Stimulated activated CD8-positive, alpha-beta memory T cell treated with anti-CD3 and anti-CD28 coated beads, Interleukin-7, amount 100 ng/mL, for 4 hours (primary cell): Measurements from ENCODE around the gene SSR1.
"Not testable (repeated sequence)": the region's sequence is repeated elsewhere in the genome, so short reads cannot be mapped to it uniquely, and the experiment has no call there.

Source experiments
- DNase-seq, 2 donors: peaks; one replicate each; pipeline ENCODE4 v3.0.0-alpha.2; 2020; ENCODE audit warnings: low read depth in 2 of 2

The SSR1 gene

DNA sequence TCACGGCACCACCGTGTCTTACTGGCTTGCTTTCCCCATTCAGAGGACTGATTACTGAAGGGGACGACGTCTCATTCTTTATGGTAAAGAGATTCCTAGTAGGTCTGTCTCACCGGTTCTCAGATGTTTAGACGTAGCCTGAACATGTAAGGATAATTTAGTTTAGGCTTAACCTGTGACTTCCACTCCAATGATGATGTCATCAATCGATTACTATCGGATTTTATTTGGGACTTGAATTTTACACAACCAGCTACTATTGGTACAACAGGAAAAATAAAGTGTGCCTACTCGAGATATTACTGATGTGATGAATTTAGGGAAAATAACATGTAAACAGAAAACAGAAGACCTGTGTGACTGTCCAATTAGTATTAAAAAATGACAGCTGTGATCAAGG lies 4.5 kb upstream of the SSR1 start:
- no peak for DNase-seq

DNA sequence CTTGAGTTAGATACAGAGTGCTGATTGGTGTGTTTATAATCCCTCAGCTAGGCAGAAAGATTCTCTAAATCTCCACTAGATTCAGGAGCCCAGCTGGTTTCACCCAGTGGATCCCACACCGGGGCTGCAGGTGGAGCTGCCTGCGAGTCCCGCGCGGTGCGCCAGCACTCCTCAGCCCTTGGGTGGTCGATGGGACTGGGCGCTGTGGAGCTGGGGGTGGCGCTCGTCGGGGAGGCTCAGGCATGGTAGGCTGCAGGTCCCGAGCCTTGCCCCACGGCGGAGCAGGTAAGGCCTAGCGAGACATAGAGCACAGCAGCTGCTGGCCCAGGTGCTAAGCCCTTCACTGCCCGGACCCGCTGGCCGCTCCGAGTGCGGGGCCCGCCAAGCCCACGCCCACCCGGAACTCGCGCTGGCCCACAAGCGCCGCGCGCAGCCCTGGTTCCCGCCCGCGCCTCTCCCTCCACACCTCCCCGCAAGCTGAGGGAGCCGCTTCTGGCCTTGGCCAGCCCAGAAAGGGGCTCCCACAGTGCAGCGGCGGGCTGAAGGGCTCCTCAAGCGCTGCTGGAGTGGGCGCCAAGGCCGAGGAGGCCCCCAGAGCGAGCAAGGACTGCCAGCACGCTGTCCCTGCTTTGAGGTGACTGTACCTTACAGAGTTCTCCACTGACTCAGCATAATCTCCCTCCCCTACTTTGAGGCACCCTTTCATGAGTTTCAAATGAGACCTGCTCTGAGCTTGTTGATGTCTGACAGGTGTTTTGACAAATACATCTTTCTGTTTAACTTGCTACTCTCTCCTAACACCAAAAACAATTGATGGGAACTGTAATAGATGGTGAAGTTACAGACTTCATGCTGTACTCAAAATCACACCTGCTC lies 3.9 kb upstream of the SSR1 start:
- DNase-seq: no peak

DNA sequence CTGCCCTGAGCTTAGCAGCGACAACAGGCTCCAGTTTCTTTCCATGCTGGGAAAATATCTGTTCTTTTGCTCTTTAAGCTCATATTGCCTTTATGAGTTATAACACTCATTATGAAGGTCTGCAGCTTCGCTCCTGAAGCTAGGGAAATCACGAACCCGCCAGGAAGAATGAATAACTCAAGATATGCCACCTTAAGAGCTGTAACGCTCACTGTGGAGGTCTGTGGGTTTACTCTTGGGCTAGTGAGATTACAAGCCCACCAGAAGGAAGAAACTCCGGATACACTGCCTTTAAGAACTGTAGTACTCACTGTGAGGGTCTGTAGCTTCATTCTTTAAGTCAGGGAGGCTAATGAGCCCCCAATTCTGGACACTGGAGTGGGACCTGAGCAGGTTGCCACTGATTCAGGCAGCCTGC lies 3.0 kb upstream of the SSR1 start:
- no peak for DNase-seq

DNA sequence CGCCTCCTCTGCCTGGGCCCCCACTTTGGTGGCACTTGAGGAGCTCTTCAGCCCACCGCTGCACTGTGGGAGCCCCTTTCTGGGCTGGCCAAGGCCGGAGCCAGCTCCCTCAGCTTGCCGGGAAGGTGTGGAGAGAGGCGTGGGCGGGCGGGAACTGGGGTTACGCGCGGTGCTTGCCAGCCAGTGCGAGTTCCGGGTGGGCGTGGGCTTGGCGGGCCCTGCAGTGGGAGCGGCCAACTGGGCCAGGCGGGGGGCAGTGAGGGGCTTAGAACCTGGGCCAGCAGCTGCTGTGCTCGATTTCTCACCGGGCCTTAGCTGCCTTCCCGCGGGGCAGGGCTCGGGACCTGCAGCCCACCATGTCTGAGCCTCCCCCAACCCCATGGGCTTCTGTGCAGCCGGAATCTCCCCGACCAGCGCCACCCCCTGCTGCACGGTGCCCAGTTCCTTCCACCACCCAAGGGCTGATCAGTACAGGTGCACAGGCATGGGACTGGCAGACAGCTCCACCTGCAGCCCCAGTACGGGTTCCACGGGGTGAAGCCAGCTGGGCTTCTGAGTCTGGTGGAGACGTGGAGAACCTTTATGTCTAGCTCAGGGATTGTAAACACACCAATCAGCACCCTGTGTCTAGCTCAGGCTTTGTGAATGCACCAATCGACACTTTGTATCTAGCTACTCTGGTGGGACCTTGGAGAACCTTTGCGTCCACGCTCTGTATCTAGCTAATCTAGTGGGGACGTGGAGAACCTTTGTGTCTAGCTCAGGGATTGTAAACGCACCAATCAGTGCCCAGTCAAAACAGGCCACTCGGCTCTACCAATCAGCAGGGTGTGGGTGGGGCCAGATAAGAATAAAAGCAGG lies 2.3 kb upstream of the SSR1 start:
- DNase-seq: not testable (repeated sequence)

DNA sequence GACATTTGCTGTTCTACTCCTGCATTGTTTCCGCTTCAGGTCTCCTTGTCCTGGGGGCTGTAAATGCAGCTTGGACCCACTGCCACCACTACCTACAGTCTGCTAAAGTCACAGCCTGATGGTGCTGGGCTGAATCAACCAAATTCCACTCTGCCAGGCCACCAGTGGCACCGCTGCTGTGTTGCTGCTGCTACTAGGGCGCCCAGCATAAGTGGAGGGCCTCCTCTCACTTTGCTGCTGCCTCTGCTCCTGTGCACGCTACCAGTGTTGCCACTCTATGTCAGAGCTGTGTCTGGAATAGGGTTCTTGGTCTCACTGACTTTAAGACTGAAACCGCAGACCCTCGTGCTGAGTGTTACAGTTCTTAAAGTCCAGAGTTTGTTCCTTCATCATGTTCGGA lies 1.4 kb upstream of the SSR1 start:
- DNase-seq: no peak

DNA sequence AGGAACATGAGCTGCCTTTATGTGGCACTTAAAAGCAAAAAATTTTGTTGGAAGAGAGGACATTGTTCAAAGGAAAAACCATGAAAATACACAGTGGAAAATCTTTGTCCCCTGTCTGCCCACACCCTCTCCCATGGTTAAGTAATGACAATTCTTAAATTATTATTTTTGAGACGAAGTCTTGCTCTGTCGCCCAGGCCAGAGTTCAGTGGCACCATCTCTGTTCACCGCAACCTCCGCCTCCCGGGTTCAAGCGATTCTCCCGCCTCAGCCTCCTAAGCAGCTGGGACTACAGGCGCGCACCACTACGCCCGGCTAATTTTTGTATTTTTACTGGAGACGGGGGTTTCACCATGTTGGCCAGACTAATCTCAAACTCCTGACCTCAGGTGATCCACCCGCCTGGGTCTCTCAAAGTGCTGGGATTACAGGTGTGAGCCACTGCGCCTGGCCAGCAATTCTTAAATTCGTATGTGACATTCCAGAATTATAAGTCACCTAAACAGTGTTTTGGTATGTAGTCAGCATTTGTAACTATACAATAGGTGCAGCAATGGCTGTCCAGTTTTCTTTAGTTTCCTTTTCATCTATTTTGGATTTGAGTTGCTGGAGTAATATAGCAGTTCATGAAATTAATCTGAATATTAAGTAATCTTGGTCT lies 636 bp upstream of the SSR1 start:
- DNase-seq: no peak

DNA sequence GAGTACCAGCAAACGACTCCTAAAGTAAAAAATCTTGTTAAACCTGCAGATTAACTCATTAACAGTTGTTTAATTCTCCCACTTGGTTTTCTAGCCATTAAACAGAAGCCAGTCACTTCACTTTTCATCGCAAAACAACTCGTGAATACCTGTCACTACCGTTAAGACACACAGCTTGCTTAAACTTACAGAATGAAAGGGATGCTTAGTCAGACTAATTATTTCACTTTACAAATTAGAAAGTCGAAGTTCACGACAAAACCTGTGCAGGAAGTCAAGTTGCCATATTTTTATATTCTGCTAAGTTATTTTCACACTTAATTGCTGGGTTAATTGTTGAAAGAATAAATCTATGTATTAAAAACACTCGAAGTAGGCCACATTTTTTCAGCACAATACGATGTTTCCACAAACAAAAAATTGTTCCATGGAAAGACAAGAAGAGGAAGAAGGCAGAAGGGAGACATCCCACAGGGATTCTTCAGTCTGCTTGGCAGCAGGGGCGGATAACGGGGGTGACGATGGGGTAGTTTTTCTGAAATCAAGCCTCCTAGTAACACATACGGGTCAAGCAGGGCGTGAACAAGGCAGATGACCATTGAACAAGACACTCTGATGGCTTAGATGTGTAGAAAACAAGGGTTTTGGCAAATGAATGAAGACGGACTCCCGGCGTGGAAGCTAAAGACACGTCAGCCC lies 933 bp downstream of the SSR1 start:
- no peak for DNase-seq

DNA sequence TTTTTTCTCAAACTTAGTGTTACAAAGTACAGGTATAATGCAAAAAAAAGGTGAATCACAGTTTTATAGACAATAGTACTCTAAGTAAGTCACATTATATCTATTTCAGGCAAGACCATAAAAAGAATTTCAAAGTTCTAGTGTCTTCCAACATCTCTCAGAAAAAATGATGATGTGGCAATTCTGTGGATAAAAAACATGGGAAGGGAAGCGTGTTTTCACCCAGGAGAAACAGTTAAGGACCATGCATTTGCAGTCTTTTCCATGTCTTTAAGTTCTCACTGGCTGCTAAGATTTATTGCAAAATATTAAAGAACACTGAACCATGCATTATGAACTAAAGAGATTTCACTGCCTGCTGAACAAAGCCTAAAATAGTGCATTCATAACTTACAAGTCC lies 1.8 kb downstream of the SSR1 start:
- no peak for DNase-seq

DNA sequence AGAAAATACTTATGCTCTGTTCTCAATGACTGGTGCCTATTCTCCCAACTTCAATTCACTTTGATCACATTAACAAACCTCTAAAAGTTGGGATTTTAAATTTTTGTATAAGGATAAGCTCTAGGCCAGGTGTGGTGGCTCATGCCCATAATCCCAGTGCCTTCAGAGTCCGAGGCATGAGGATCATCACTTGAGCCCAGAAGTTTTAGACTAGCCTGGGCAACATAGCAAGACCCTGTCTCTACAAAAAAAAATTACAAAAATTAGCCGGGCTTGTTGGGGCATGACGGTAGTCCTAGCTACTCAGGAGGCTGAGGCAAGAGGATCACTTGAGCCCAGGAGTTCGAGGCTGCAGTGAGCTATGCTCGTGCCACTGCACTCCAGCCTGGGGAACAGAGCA lies 3.9 kb downstream of the SSR1 start:
- no peak for DNase-seq

DNA sequence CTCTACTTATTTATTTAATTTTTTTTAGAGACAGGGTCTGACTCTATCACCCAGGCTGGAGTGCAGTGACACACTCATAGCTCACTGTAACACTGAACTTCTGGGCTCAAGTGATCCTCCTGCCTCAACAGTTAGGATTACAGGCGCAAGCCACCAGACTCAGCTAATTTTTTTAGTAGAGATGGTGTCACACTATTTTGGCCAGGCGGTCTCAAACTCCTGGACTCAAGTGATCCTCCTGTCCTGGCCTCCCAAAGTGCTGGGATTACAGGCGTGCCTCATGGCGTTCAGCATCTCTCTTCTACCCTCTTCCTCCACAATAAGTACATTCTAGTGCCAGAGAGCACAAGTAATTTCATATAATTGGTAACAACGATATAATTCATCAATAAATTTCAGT lies 5.5 kb downstream of the SSR1 start:
- DNase-seq: no peak

DNA sequence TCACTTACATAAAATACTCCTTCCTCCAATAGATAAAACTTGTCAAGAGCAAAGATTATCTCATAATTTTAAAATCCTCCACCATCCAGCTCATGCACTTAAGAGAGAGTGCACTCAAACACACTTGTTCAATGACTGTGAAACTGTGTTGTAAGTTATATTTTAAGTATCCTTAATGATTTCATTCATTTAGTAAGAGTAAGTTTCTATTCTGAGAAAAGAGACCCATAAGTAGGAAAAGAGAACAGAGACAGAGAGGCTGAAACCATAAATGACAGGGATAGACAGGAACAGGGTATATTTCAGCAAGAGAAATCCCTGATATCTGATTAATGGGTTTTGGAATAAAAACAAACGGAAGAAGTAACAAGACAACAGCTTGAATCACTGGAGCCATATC lies 8.2 kb downstream of the SSR1 start:
- no peak for DNase-seq

DNA sequence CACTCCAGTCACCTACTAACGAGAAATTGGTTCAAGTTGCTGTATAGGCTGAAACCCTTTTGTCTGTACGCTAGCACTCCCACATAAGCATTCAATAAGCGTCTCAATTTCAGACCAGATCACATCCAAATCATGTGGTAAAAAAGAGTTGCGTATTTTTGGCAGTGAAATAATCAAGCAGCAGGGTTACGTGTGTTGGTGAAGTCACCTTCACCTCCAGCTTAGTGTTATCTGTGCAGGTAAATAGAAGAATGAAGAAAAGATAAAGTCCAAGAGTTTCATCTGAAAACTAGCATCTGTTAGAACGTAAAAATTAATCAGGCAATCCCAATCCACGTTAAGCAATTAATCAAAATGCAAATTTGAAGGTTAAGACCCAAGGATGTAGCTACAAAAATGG lies 11.3 kb downstream of the SSR1 start:
- no peak for DNase-seq

DNA sequence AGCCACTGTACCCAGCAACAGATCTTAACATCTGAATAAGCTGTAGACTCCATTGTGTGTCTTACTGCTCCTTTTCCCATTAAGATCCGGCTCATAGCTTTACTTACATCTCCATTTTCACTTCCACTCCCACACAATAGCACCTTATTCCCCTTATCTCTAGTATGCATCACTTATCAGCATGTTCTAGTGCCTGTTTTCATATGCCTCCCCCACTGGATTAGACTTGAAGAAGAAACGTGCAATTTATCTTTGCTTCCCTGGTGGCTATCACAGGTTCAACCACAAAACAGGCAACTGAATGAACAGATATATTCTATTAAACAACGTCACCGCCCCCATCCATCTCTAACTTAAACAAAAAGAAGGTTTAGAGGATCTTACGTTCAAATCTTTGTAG lies 12.1 kb downstream of the SSR1 start:
- DNase-seq: no peak

DNA sequence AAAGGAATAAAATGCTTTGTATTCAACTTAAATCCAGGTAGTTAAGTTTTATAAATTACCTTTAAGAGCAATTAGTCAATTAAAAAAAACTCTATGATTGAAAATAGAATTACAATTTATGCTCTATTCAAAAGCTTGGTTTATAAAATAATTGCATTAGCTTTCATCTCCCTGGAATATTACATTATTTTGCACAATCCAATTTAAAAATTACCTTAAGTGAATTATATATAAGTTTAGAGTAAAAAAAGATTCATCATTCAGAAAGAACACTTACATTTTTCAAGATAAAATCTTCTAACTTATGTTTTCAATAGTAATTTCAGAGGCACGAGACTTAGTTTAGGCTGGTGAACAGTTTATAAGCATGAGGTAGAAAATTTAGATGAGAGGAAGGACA lies 14.9 kb downstream of the SSR1 start:
- no peak for DNase-seq

DNA sequence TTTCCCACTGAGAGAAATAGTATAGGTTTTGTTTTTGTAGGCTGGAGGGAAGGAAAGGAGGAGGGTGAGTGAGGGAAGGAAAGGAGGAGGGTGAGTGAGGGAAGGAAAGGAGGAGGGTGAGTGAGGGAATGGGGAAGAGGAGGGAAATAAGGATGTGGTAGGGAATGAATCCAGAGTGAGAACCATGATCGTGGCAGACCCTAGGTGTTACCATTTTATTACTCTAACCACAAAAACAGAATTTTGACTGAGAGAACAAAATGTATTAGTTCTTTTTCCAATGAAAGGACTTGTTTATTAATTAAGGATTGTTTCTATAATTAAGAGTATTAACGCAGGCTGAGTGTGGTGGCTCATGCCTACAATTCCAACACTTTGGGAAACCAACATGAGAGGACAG lies 16.4 kb downstream of the SSR1 start:
- DNase-seq: no peak

DNA sequence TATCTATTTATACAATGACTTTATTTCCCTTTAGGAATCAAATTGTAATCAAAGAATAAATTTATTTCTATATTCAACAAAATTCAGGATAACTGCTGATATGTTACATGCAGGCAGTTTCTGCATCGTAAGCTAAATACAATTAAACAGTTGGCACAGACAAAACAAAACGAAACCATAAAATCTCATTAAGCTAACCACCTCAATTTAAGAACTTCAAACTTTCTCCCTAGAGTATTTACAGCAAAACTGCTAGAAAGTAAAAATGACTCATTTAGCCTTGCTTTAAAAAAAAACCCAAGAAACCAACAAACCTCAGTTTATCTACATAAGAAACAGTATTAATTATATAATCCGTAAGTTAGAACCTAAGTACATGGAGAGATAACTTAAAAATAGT lies 17.1 kb downstream of the SSR1 start:
- DNase-seq: no peak

DNA sequence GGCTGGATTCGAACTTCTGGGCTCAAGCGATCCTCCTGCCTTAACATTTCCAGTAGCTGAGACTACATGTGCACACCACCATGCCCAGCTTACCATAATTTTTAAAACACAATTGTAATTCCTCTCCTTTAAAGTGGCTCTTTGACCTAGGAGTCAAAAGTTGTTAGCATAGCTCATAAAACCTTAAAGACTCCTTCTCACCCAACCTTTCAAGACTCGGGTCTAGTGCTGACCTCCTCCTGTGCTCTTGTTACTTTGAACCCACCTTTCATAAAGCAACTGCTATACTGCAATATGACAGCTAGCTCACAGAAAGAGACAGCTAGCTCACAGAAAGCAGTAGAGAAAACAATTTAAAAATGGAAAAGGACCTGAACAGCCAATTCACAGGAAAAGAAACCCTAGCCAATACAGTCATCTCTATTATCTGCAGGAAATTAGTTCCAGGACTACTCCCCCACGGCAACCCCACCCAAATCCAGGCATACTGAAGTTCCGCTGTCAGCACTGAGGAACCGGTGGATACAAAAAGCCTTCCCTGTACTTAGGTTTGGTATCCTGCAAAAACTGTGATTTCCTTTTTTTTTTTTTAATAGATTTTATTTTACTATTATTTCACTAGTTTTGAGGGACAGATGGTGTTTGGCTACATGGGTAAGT lies 20.3 kb downstream of the SSR1 start:
- DNase-seq: no peak

DNA sequence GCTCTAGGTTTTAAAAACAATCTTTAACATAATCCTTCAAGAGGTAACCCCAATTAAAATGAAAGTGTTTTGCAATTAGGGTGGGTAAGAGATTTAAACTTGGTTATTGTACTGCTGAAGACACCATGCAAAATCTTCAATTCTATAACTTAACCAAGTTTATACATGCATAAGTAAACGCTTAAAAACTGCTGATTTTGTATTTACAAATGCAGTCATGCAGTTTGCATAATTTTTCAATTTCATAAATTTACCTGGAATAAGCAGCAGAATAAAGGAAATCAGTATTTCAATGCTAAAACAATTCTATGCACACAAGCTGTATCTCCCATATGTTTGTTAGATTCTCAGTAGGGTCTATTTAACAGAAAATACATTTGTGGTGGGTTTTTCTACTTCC lies 22.9 kb downstream of the SSR1 start:
- DNase-seq: no peak

DNA sequence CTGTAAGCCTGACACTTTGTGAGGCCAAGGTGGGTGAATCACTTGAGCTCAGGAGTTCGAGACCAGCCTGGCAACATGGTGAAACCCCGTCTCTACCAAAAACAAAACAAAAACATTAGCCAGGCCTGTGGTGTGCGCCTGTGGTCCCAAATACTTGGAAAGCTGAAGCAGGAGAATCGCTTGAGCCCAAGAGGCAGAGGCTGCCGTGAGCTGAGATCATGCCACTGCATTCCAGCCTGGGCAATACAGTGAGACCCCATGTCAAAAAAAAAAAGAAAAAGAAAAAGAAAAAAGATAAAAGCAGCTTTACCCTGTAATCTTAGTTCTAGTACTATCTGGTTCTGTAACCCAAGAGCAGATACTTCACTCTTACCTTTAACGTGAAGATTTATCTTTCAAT lies 27.6 kb downstream of the SSR1 start:
- no peak for DNase-seq

DNA sequence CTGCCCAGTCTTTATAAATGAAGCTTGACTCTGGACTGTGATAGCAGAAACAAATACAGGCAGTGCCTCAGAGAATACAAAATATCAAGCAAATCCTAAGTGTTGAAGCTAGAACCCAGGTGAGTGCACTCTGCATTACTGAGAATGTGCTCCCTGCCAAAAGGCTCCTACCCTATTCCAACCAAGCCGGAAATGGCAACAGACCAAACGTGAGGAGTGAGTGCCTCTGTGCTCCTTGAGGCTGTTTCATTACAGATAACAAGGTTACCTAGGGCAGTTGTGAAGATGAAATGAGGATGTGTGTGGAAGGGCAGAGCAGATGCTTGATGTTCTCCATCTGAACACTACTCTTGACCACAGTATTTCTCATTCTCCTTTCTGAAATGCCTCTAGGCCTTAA lies 29.3 kb downstream of the SSR1 start:
- no peak for DNase-seq

DNA sequence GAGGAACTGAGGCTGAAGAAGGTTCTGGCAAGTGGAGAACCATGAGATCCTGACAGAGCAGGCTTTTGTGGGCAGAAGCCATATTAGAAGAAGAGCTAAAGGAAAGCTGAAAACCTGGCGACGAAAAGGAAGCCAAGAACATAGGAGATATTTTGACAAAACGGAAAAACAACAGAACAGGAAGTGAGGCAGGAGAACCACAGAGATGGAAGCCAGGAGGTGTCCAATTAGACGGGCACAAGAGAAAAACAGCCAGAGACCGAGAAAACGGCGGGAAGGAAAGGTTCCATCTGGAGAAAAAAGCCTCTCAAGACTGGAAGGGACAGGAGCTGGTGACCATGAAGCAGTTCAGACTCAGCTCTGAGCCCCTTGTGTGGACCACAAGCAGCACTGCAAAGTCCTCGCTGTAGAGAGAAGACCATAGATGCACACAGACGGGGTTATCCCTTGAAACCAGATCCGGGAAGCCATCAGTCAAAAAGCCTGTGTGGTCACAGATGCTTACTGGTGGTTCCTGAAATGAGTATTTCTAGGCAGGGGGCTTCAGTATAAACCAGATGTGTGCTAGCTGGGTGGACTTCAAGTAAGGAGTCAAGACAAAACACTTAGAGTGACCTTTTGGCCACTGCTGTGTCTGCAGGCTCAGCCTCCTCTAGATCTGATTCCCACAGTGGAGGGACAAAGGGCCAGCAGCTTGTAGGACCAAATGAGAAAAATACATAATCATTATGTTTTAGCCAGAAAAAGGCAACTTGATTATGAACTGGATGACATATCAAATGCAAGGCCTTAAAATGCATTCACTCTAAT lies 30.7 kb downstream of the SSR1 start:
- no peak for DNase-seq
